ENCODE data around the gene SRPX. TPM values are rescaled to one million over a fixed set of nuclear protein-coding genes. Genes with fewer than 3 reads are reported as not detected.

The SRPX gene
- total and polyA plus RNA-seq, 2 of the 4 experiments (the other 2 are of a cell fraction): 35.5 to 81.5 TPM

GRCh38 chrX:38124000-38124399 is 96.7 kb downstream of the SRPX start:
- DNase-seq: no peak
- intact Hi-C loops (cut with micrococcal nuclease): no loop called here
- POLR2A ChIA-PET (ENCODE audit: unreplicated experiment): no interaction called here

More at GRCh38 chrX:38124000-38124399, 96.7 kb downstream of the SRPX start:
- Histone ChIP-seq H3K23ac (ENCODE audit: low read depth, low read length) (no peak overlapping the region), H4K91ac (ENCODE audit: insufficient read depth, low read depth, low read length) (no peak overlapping the region), H2BK15ac (ENCODE audit: low read depth, low read length) (no peak overlapping the region), H3K56ac (ENCODE audit: extremely low read depth, insufficient read depth, low read length) (no peak overlapping the region), H3K9me3 (ENCODE audit: control insufficient read depth, insufficient read depth, low read length) (no peaks in the 10 kb centered on the region), H2AFZ (replicated peaks; ENCODE audit: low read length, poor library complexity) (no peak overlapping the region), H2BK20ac (ENCODE audit: low read depth, low read length) (no peak overlapping the region), H3K27ac (ENCODE audit: insufficient read depth, low read length) (no peak overlapping the region), H3K4me1 (ENCODE audit: control insufficient read depth, insufficient read depth, low read length) (no peaks in the 10 kb centered on the region), H3K9ac (ENCODE audit: low read depth, low read length) (no peak overlapping the region), H3K14ac (replicated peaks; ENCODE audit: low read depth, low read length) (no peak overlapping the region), H2BK120ac (ENCODE audit: low read depth, low read length) (no peak overlapping the region), H3K27me3 (ENCODE audit: control insufficient read depth, insufficient read depth, low read length) (no peaks in the 10 kb centered on the region), H2AK5ac (ENCODE audit: low read depth, low read length) (no peak overlapping the region), H3K4me2 (ENCODE audit: low read depth, low read length) (no peak overlapping the region), H4K8ac (ENCODE audit: low read depth in 2 of 2, low read length in 2 of 2) (no peak overlapping the region), H4K20me1 (ENCODE audit: insufficient read depth, low read length) (no peaks in the 10 kb centered on the region), H2AK9ac (replicated peaks; ENCODE audit: low read depth, low read length, poor library complexity) (no peak overlapping the region), H3K4me3 (ENCODE audit: insufficient read depth, low read depth, low read length) (no peak overlapping the region), H3K79me1 (ENCODE audit: low read depth in 1 of 2, low read length in 2 of 2) (no peaks in the 10 kb centered on the region), H3K9me1 (ENCODE audit: insufficient read depth, low read length) (no peaks in the 10 kb centered on the region), H3K18ac (ENCODE audit: low read depth, low read length) (no peak overlapping the region), H2BK5ac (ENCODE audit: low read depth, low read length, poor library complexity, severe bottlenecking) (no peak overlapping the region), H4K5ac (ENCODE audit: low read depth, low read length) (no peak overlapping the region), H3K36me3 (ENCODE audit: control insufficient read depth, insufficient read depth, low read length) (no peaks in the 10 kb centered on the region), H3K4ac (ENCODE audit: low read depth, low read length) (no peak overlapping the region)
- CTCF ChIA-PET: no interaction called here
- WGBS, 2 experiments (ENCODE audit: extremely low coverage in 2 of 2, insufficient read length in 1 of 2): no CpG with 5 or more reads among the region's 1 CpG
- no TSS peak for BruUV-seq (replicated peaks)
- TF ChIP-seq USF2 (IDR thresholded peaks at IDR 0.05; ENCODE audit: low read depth, low read length) (peak; percentile 58), MXI1 (IDR thresholded peaks at IDR 0.05; ENCODE audit: borderline replicate concordance, low read depth, low read length) (no peak), MAFK (IDR thresholded peaks at IDR 0.05; ENCODE audit: low read depth, low read length) (peak; percentile 61), FOS (IDR thresholded peaks at IDR 0.05; ENCODE audit: low read depth, low read length) (no peak), RFX5 (IDR thresholded peaks at IDR 0.05; ENCODE audit: low read depth, low read length) (no peak), NFE2L2 (IDR thresholded peaks at IDR 0.05; ENCODE audit: low read depth, low read length) (no peak)
- no peak for ATAC-seq (ENCODE audit: low read depth)
- dilution Hi-C loops (cut with HindIII; ENCODE audit: low sequenced_read_pairs, unreplicated experiment) (no loop called here), in situ Hi-C loops (cut with MboI; ENCODE audit: low sequenced_read_pairs) (no loop called here)

Data from IMR-90 (cell line).